HepG2 (cell line): Measurements from ENCODE around the gene CRTAC1. TPM values are rescaled to one million over a fixed set of nuclear protein-coding genes. Genes with fewer than 3 reads are reported as not detected.

Source experiments
- ATAC-seq: fragments of 200-7000 bp; cut with Tn5 transposase; 3 replicates; pipeline ENCODE4 v1.9.1; 2020; ENCODE audit warnings: mild to moderate bottlenecking, moderate library complexity
- BruUV-seq: library from RNA; stranded (reverse); fragments of 400-500 nt; replicated peaks from 2 replicates; lab custom pipeline; 2021; lab: Mats Ljungman, UMichigan
- CTCF ChIA-PET: fragments of 300-600 bp; formaldehyde crosslinking; extraction: SDS; loops from one replicate; lab custom pipeline; 2021; ENCODE audit warnings: low total read pairs, inconsistent platforms, low intra/inter-chr PET ratio; lab: Yijun Ruan, JAX
- POLR2A ChIA-PET: fragments of 350-600 bp; sonication (Branson Sonifier 250); formaldehyde crosslinking; loops from one replicate; lab custom pipeline; 2020; ENCODE audit warnings: antibody characterized with exemption, inconsistent platforms; lab: Yijun Ruan, JAX
- DNase-seq: peaks from one replicate; pipeline ENCODE4 v3.0.0-alpha.2; 2015; ENCODE audit warnings: low spot score
- FAIRE-seq: peaks from 3 replicates; lab custom pipeline; 2011; peaks lifted over from hg19 to GRCh38; lab: Jason Lieb, UNC
- H2AFZ ChIP-seq: one replicate; pipeline ENCODE4 v1.6.1; 2011; ENCODE audit warnings: low read length, inconsistent platforms
- H3K27ac ChIP-seq: fragments of 300-600 bp; 3 replicates; pipeline ENCODE4 v1.8.0; 2011; ENCODE audit warnings: mixed run types, mild to moderate bottlenecking, mixed read lengths, low read length, inconsistent platforms; ENCODE audit not compliant: insufficient read depth; ENCODE audit errors: extremely low read length
- H3K27me3 ChIP-seq, 2 experiments: fragments of 200-600 bp in 1 of 2; 2 replicates in 1 of 2; 3 replicates in 1 of 2; pipeline versions ENCODE4 v1.6.0 to v1.8.0; 2011; ENCODE audit warnings: low read length in 2 of 2, mild to moderate bottlenecking in 2 of 2, moderate library complexity in 2 of 2, inconsistent platforms in 1 of 2; ENCODE audit not compliant: insufficient read depth in 2 of 2, control insufficient read depth in 1 of 2
- H3K36me3 ChIP-seq, 2 experiments: fragments of 200-600 bp in 1 of 2; replicated peaks in 1 of 2; 2 replicates in 1 of 2; 3 replicates in 1 of 2; pipeline versions ENCODE4 v1.5.1 to v1.8.0; 2011; ENCODE audit warnings: low read length in 2 of 2, inconsistent platforms in 1 of 2; ENCODE audit not compliant: insufficient read depth in 2 of 2, control insufficient read depth in 1 of 2
- H3K4me1 ChIP-seq: 2 replicates; pipeline ENCODE4 v1.5.1; 2012; ENCODE audit warnings: low read length, inconsistent platforms; ENCODE audit not compliant: insufficient read depth
- H3K4me2 ChIP-seq: 2 replicates; pipeline ENCODE4 v1.6.0; 2011; ENCODE audit warnings: low read depth, low read length, inconsistent platforms
- H3K4me3 ChIP-seq, 3 experiments: fragments of 200-600 bp in 1 of 3; sonication (generic), shearing (Covaris generic) in 1 of 3; replicated peaks in 1 of 3; 2 replicates each; pipeline ENCODE4 v1.5.1; 2011 to 2016; ENCODE audit warnings: low read length in 3 of 3, inconsistent platforms in 2 of 3, low read depth in 2 of 3, mild to moderate bottlenecking in 2 of 3, control low read depth in 1 of 3, mixed read lengths in 1 of 3; ENCODE audit not compliant: insufficient read depth in 1 of 3
- H3K79me2 ChIP-seq: one replicate; pipeline ENCODE4 v1.6.1; 2011; ENCODE audit warnings: low read length, inconsistent platforms; ENCODE audit not compliant: insufficient read depth
- H3K9ac ChIP-seq: 2 replicates; pipeline ENCODE4 v1.6.0; 2011; ENCODE audit warnings: mild to moderate bottlenecking, low read depth, low read length, inconsistent platforms; ENCODE audit not compliant: insufficient read depth
- H3K9me3 ChIP-seq: 2 replicates; pipeline ENCODE4 v1.5.1; 2012; ENCODE audit warnings: mild to moderate bottlenecking, low read length
- H4K20me1 ChIP-seq: 2 replicates; pipeline ENCODE4 v1.6.0; 2011; ENCODE audit warnings: inconsistent platforms, mild to moderate bottlenecking, low read length, moderate library complexity; ENCODE audit not compliant: insufficient read depth
- ARID2 ChIP-seq: sonication (generic); formaldehyde crosslinking; IDR thresholded peaks from 2 replicates; pipeline ENCODE4 v1.8.1; 2022; ENCODE audit warnings: mild to moderate bottlenecking, missing genetic modification reagents, borderline replicate concordance
- KDM5A ChIP-seq: fragments of 200-600 bp; sonication (generic); IDR thresholded peaks from 2 replicates; pipeline ENCODE4 v1.7.0; 2018; ENCODE audit warnings: antibody characterized with exemption, mild to moderate bottlenecking, low read length, borderline replicate concordance
- MAFG ChIP-seq: sonication (generic); formaldehyde crosslinking; IDR thresholded peaks from 2 replicates; pipeline ENCODE4 v1.5.1; 2020; ENCODE audit warnings: mild to moderate bottlenecking, missing genetic modification reagents
- ZNF549 ChIP-seq: sonication (generic); formaldehyde crosslinking; IDR thresholded peaks from 2 replicates; pipeline ENCODE4 v1.5.0; 2020; ENCODE audit warnings: missing genetic modification reagents
- WGBS: methylation state at CpG from one replicate; pipeline ENCODE4 v1.1.6; 2017; ENCODE audit warnings: low lambda C conversion rate; 5-methylcytosine and 5-hydroxymethylcytosine counted together
- in situ Hi-C: cut with HindIII; loops from 2 replicates; pipeline ENCODE4 v1.10.0; 2017; ENCODE audit warnings: low pct_unique_long_range_greater_than_20kb; ENCODE audit not compliant: extremely low pct_ligation_motif_present
- intact Hi-C: fragments of 100-400 bp; cut with micrococcal nuclease; formaldehyde crosslinking; loops from one replicate; pipeline ENCODE4 v1.10.0; 2022; ENCODE audit not compliant: unreplicated experiment
- polyA plus RNA-seq, 8 experiments: library from polyadenylated mRNA; depleted of rRNA in 3 of 8; stranded (reverse) in 7 of 8; unstranded in 1 of 8; fragments of >200 nt; fragmentation: Illumina TruSeq in 4 of 8; extraction: Trizol in 4 of 8; gene quantifications; 2 replicates each; pipeline versions ENCODE4 v1.2.1 to v1.2.3, GENCODE V29; 2011 to 2016; ENCODE audit warnings: low read depth in 4 of 8, missing spikeins in 1 of 8, mixed read lengths in 1 of 8; ENCODE audit not compliant: insufficient read depth in 1 of 8
- total RNA-seq, 5 experiments: library from RNA; depleted of rRNA; stranded (reverse); fragments of >200 nt; fragmentation: Illumina TruSeq; extraction: Trizol; gene quantifications; 2 replicates each; pipeline ENCODE4 v1.2.3, GENCODE V29; 2016; ENCODE audit warnings: low read depth in 1 of 5
- TF ChIP-seq, protein P1 (sequence below), 2 experiments: sonication (generic) in 1 of 2; formaldehyde crosslinking in 1 of 2; IDR thresholded peaks; 2 replicates each; pipeline versions ENCODE4 v1.5.1 to v1.6.1; 2011 to 2020; ENCODE audit warnings: borderline replicate concordance in 1 of 2, low read depth in 1 of 2, low read length in 1 of 2, mild to moderate bottlenecking in 1 of 2, missing genetic modification reagents in 1 of 2, moderate library complexity in 1 of 2
- TF ChIP-seq, protein P2 (sequence below): sonication (generic); formaldehyde crosslinking; IDR thresholded peaks from 2 replicates; pipeline ENCODE4 v1.4.0; 2020; ENCODE audit warnings: low read depth, mild to moderate bottlenecking, missing genetic modification reagents
- TF ChIP-seq, protein P3 (sequence below): IDR thresholded peaks from 2 replicates; pipeline ENCODE4 v1.6.1; 2016; ENCODE audit warnings: low read depth, missing genetic modification reagents, missing compliant biosample characterization

CRTAC1 gene
- total and polyA plus RNA-seq, 2 of the 13 experiments (the other 11 are each of a cell fraction or from before 2014, with no cell fraction given) = not detected

DNA sequence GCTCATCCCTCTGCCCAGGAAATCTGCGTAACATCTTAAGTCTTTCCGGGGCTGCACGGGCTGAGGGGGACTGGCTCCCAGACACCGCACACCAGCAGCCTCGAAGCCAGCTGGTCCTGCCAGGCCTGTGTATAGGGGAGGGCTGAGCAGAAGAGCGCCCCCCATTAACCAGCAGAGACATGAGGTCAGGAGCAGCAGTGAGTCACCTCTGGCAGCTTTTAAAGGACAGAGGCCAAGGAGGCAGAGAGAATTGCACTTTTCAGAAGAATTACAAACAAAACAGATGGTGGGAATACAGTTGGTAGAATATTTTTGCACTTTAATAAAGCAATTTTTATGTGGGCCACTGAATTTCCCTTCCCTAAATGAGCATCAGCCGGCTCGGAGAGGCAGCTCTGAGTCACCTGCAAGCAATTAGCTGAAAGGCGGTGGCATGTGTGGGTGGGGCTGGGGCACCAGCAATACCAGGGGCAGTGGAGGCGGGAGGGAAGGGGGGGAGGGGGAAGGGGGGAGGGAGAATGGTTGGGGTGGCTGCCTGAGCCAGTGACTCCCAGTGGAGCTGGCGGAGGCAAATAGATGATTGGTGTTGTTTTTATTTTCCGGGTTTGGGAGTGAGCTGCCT lies 141.7 kb downstream of the CRTAC1 start (continued):
- TF ChIP-seq, protein P1, sequence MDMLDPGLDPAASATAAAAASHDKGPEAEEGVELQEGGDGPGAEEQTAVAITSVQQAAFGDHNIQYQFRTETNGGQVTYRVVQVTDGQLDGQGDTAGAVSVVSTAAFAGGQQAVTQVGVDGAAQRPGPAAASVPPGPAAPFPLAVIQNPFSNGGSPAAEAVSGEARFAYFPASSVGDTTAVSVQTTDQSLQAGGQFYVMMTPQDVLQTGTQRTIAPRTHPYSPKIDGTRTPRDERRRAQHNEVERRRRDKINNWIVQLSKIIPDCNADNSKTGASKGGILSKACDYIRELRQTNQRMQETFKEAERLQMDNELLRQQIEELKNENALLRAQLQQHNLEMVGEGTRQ (IDR thresholded peaks at IDR 0.05; ENCODE audit: low read depth, low read length) = no peak
- TF ChIP-seq, protein P1 (CRISPR knock-in tag; IDR thresholded peaks at IDR 0.05; ENCODE audit: borderline replicate concordance) = no peak
- TF ChIP-seq, protein P2, sequence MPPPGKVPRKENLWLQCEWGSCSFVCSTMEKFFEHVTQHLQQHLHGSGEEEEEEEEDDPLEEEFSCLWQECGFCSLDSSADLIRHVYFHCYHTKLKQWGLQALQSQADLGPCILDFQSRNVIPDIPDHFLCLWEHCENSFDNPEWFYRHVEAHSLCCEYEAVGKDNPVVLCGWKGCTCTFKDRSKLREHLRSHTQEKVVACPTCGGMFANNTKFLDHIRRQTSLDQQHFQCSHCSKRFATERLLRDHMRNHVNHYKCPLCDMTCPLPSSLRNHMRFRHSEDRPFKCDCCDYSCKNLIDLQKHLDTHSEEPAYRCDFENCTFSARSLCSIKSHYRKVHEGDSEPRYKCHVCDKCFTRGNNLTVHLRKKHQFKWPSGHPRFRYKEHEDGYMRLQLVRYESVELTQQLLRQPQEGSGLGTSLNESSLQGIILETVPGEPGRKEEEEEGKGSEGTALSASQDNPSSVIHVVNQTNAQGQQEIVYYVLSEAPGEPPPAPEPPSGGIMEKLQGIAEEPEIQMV (CRISPR knock-in tag) = no peak

DNA sequence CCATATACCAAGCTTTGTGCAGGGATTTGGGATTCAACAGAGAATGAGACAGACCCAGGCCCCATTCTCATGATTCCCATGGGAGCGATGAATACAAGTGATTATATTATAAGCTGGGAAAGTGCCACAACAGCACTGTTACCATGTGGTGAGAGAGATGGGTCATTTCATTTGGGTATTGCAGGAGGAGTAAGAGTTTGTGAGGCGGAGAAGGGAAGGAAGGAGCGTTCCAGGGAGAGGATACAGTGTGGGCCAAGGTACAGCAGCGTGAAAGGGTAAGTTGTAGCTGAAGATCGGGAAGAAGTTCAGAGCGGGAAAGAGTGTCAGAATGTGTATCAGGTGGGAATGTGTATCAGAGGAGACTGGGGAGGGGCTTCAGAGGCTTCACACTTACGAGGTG lies 142.3 kb downstream of the CRTAC1 start:
- H3K27ac ChIP-seq = no peak overlapping the region
- no peaks in the 10 kb centered on the region for H3K79me2 ChIP-seq
- in situ Hi-C loops (no loop called here), intact Hi-C loops (no loop called here)
- H3K4me2 ChIP-seq = no peak overlapping the region
- POLR2A ChIA-PET = no interaction called here
- H2AFZ ChIP-seq = no peak overlapping the region
- BruUV-seq = no TSS peak
- no peaks in the 10 kb centered on the region for H4K20me1 ChIP-seq
- no peak overlapping the region for H3K4me3 ChIP-seq
- no peaks in the 10 kb centered on the region for H3K9me3 ChIP-seq
- H3K9ac ChIP-seq = no peak overlapping the region
- no peaks in the 10 kb centered on the region for H3K36me3 ChIP-seq
- H3K4me1 ChIP-seq = no peaks in the 10 kb centered on the region
- 55% methylated on average over 7 of the region's 7 CpGs for WGBS
- TF ChIP-seq KDM5A (no peak), ZNF549 (no peak), ARID2 (no peak), MAFG (CRISPR knock-in tag) (no peak)
- TF ChIP-seq, protein P3, sequence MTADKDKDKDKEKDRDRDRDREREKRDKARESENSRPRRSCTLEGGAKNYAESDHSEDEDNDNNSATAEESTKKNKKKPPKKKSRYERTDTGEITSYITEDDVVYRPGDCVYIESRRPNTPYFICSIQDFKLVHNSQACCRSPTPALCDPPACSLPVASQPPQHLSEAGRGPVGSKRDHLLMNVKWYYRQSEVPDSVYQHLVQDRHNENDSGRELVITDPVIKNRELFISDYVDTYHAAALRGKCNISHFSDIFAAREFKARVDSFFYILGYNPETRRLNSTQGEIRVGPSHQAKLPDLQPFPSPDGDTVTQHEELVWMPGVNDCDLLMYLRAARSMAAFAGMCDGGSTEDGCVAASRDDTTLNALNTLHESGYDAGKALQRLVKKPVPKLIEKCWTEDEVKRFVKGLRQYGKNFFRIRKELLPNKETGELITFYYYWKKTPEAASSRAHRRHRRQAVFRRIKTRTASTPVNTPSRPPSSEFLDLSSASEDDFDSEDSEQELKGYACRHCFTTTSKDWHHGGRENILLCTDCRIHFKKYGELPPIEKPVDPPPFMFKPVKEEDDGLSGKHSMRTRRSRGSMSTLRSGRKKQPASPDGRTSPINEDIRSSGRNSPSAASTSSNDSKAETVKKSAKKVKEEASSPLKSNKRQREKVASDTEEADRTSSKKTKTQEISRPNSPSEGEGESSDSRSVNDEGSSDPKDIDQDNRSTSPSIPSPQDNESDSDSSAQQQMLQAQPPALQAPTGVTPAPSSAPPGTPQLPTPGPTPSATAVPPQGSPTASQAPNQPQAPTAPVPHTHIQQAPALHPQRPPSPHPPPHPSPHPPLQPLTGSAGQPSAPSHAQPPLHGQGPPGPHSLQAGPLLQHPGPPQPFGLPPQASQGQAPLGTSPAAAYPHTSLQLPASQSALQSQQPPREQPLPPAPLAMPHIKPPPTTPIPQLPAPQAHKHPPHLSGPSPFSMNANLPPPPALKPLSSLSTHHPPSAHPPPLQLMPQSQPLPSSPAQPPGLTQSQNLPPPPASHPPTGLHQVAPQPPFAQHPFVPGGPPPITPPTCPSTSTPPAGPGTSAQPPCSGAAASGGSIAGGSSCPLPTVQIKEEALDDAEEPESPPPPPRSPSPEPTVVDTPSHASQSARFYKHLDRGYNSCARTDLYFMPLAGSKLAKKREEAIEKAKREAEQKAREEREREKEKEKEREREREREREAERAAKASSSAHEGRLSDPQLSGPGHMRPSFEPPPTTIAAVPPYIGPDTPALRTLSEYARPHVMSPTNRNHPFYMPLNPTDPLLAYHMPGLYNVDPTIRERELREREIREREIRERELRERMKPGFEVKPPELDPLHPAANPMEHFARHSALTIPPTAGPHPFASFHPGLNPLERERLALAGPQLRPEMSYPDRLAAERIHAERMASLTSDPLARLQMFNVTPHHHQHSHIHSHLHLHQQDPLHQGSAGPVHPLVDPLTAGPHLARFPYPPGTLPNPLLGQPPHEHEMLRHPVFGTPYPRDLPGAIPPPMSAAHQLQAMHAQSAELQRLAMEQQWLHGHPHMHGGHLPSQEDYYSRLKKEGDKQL (CRISPR knock-in tag) = no peak
- TF ChIP-seq, all 625 proteins: peak for 0
- H3K27me3 ChIP-seq = peaks cover 2 to 26% of the 10 kb centered on the region in 2 experiments; a peak in 3 of 5 replicates
- ATAC-seq = no peak
- no peak for DNase-seq
- CTCF ChIA-PET = no interaction called here
- FAIRE-seq = no peak
